AG09319 (cell line): ENCODE data around the gene THSD4.

Source experiments
- DNase-seq: peaks from one replicate; pipeline ENCODE4 v3.0.0-alpha.2; 2010; ENCODE audit warnings: low read depth; ENCODE audit errors: extremely low read depth
- CTCF ChIP-seq: IDR thresholded peaks from 2 replicates; pipeline ENCODE4 v1.5.1; 2011; ENCODE audit warnings: low read depth, mild to moderate bottlenecking, inconsistent platforms, low read length, moderate library complexity

The THSD4 gene

GRCh38 chr15:71138473-71138872, 23.2 kb downstream of the THSD4 start:
- no peak for TF ChIP-seq CTCF
- no peak for DNase-seq

GRCh38 chr15:71139241-71139640, 24.0 kb downstream of the THSD4 start:
- DNase-seq = no peak
- no peak for TF ChIP-seq CTCF

- no peak for TF ChIP-seq CTCF
- no peak for DNase-seq
These were observed 26.3 kb downstream of the THSD4 start for GRCh38 chr15:71141572-71141971.

GRCh38 chr15:71142780-71143179, 27.5 kb downstream of the THSD4 start:
- no peak for TF ChIP-seq CTCF
- DNase-seq = no peak

GRCh38 chr15:71143373-71144310, 28.4 kb downstream of the THSD4 start:
- no peak for DNase-seq
- TF ChIP-seq CTCF = no peak

GRCh38 chr15:71145648-71146047, 30.4 kb downstream of the THSD4 start:
- no peak for DNase-seq
- no peak for TF ChIP-seq CTCF

- DNase-seq = no peak
- no peak for TF ChIP-seq CTCF
These were observed 31.3 kb downstream of the THSD4 start for GRCh38 chr15:71146580-71146982.
